ENCODE measurements around the gene NT5DC3.
"Not testable (repeated sequence)": the region's sequence is repeated elsewhere in the genome, so short reads cannot be mapped to it uniquely, and the experiment has no call there.

The NT5DC3 gene

GRCh38 chr12:103855036-103855712 is 14.1 kb upstream of the NT5DC3 start:
- DNase-seq = no peak

GRCh38 chr12:103854372-103854973 is 13.4 kb upstream of the NT5DC3 start:
- DNase-seq = no peak

GRCh38 chr12:103852498-103852997 is 11.5 kb upstream of the NT5DC3 start:
- no peak for DNase-seq

GRCh38 chr12:103851127-103851526 is 10.1 kb upstream of the NT5DC3 start:
- DNase-seq = no peak

- no peak for DNase-seq
Measured at GRCh38 chr12:103850429-103850828, 9.4 kb upstream of the NT5DC3 start.

GRCh38 chr12:103848917-103849491 is 8.0 kb upstream of the NT5DC3 start:
- DNase-seq = no peak

- no peak for DNase-seq
Measured at GRCh38 chr12:103848143-103848542, 7.1 kb upstream of the NT5DC3 start.

GRCh38 chr12:103846415-103846814 is 5.4 kb upstream of the NT5DC3 start:
- DNase-seq = no peak

- no peak for DNase-seq
Measured at GRCh38 chr12:103844305-103844704, 3.3 kb upstream of the NT5DC3 start.

- DNase-seq = no peak
Measured at GRCh38 chr12:103841690-103842584, 903 bp upstream of the NT5DC3 start.

GRCh38 chr12:103840462-103840875 is 565 bp downstream of the NT5DC3 start:
- DNase-seq = peak; percentile 64

- no peak for DNase-seq
Measured at GRCh38 chr12:103839609-103840461, 1.2 kb downstream of the NT5DC3 start.

- DNase-seq = no peak
Measured at GRCh38 chr12:103839103-103839502, 1.9 kb downstream of the NT5DC3 start.

- no peak for DNase-seq
Measured at GRCh38 chr12:103838254-103838914, 2.6 kb downstream of the NT5DC3 start.

- DNase-seq = no peak
Measured at GRCh38 chr12:103836345-103836744, 4.7 kb downstream of the NT5DC3 start.

- DNase-seq = not testable (repeated sequence)
Measured at GRCh38 chr12:103835747-103836335, 5.2 kb downstream of the NT5DC3 start.

GRCh38 chr12:103834942-103835341 is 6.1 kb downstream of the NT5DC3 start:
- no peak for DNase-seq

GRCh38 chr12:103833891-103834290 is 7.1 kb downstream of the NT5DC3 start:
- DNase-seq = no peak

GRCh38 chr12:103833095-103833775 is 7.8 kb downstream of the NT5DC3 start:
- no peak for DNase-seq
